Lung (tissue), 12 donors: ENCODE data around the gene MARS1. TPM values are rescaled to one million over a fixed set of nuclear protein-coding genes. Genes with fewer than 3 reads are reported as not detected.

Source experiments
- ATAC-seq: fragments of 200-7000 bp; cut with Tn5 transposase; one replicate; pipeline ENCODE4 v1.9.1; 2020; ENCODE audit warnings: moderate number of reproducible peaks; ENCODE audit not compliant: insufficient read depth, low FRiP score
- DNase-seq, 3 donors: peaks; one replicate each; pipeline ENCODE4 v3.0.0-alpha.2; 2013 to 2017
- H3K27ac ChIP-seq, 2 donors: one replicate each; pipeline ENCODE4 v1.5.1; 2013; ENCODE audit warnings: mild to moderate bottlenecking in 2 of 2, moderate library complexity in 2 of 2, control low read depth in 1 of 2, inconsistent platforms in 1 of 2, low read depth in 1 of 2, low read length in 1 of 2
- H3K27me3 ChIP-seq, 3 donors: one replicate each; pipeline ENCODE4 v1.5.1; 2013; ENCODE audit warnings: low read length in 2 of 3; ENCODE audit not compliant: control insufficient read depth in 3 of 3, insufficient read depth in 3 of 3
- H3K36me3 ChIP-seq, 4 donors: one replicate each; pipeline ENCODE4 v1.5.1; 2013; ENCODE audit warnings: low read length in 4 of 4, mild to moderate bottlenecking in 1 of 4, moderate library complexity in 1 of 4; ENCODE audit not compliant: control insufficient read depth in 4 of 4, insufficient read depth in 4 of 4
- H3K4me1 ChIP-seq, 5 donors: one replicate each; pipeline ENCODE4 v1.5.1; 2013; ENCODE audit warnings: low read length in 5 of 5, mild to moderate bottlenecking in 2 of 5, moderate library complexity in 1 of 5; ENCODE audit not compliant: control insufficient read depth in 5 of 5, insufficient read depth in 5 of 5
- H3K4me3 ChIP-seq: one replicate; pipeline ENCODE4 v1.5.1; 2013; ENCODE audit warnings: mild to moderate bottlenecking, control low read depth, moderate library complexity
- H3K9ac ChIP-seq, 2 donors: one replicate each; pipeline ENCODE4 v1.5.1; 2013; ENCODE audit warnings: low read length in 2 of 2, control low read depth in 1 of 2; ENCODE audit not compliant: insufficient read depth in 1 of 2
- H3K9me3 ChIP-seq, 4 donors: one replicate each; pipeline ENCODE4 v1.5.1; 2013; ENCODE audit warnings: low read length in 3 of 4, mild to moderate bottlenecking in 1 of 4, moderate library complexity in 1 of 4; ENCODE audit not compliant: control insufficient read depth in 4 of 4, insufficient read depth in 3 of 4
- CTCF ChIP-seq: IDR thresholded peaks from 2 replicates; pipeline ENCODE4 v1.5.1; 2012; ENCODE audit warnings: mild to moderate bottlenecking; ENCODE audit errors: control extremely low read depth, extremely low read depth
- WGBS, 2 donors: extraction: QIAGEN DNeasy Blood & Tissue Kit; methylation state at CpG; one replicate each; pipeline ENCODE4 v1.1.7; 2013; 5-methylcytosine and 5-hydroxymethylcytosine counted together
- polyA plus RNA-seq, 2 donors: library from polyadenylated mRNA; stranded (reverse); fragments of 200-250 nt; gene quantifications; one replicate each; pipeline ENCODE4 v1.2.1, GENCODE V29; 2013
- total RNA-seq, 2 donors: library from RNA; depleted of rRNA in 1 of 2; stranded (reverse); fragments of >200 nt in 1 of 2; gene quantifications; one replicate each; pipeline ENCODE4 v1.2.1, GENCODE V29; 2014 to 2021
- donor health status: control.
- donor health status: control.
- donor health status: Bipolar disorder and iron deficiency.
- donor health status: healthy.
- donor health status: DM: yes; HTN: yes; CAD: no.

The MARS1 gene
- total and polyA plus RNA-seq, 4 donors: 55.9 to 213 (median 125) TPM

DNA sequence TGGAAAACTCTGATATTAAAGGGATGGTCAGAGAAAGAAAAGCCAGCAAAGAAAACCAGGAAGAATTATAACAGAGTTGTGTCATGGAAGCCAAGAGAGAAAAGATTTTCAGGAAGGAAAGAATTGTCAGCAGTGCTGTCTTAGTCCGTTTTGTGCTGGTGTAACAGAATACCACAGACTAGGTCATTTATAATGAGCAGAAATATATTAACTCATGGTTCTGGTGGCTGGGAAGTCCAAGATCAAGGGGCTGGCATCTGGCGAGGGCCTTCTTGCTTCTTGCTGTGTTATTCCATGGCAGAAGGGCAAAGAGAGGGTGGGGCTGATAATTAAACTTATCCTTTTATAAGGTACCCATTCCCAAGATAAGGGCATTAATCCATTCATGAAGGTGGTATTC lies 39.2 kb upstream of the MARS1 start:
- no peak for TF ChIP-seq CTCF
- no peak for ATAC-seq
- H3K9ac ChIP-seq: no peak overlapping the region

GRCh38 chr12:57449375-57449774 lies 38.5 kb upstream of the MARS1 start:
- Histone ChIP-seq H3K4me1 (no peaks in the 10 kb centered on the region), H3K27ac (no peak overlapping the region), H3K4me3 (no peak overlapping the region), H3K9me3 (no peaks in the 10 kb centered on the region), H3K27me3 (no peaks in the 10 kb centered on the region), H3K36me3 (no peaks in the 10 kb centered on the region), H3K9ac (no peak overlapping the region)
- 95 to 97% methylated on average over 7 of the region's 7 CpGs for WGBS, 2 donors
- no peak for DNase-seq
- TF ChIP-seq CTCF: no peak
- no peak for ATAC-seq

More for the DNA sequence above, 39.2 kb upstream of the MARS1 start:
- no peak overlapping the region for H3K27ac ChIP-seq
- H3K4me3 ChIP-seq: no peak overlapping the region
- DNase-seq: no peak
- no peaks in the 10 kb centered on the region for H3K9me3 ChIP-seq
- no peaks in the 10 kb centered on the region for H3K27me3 ChIP-seq
- WGBS, 2 donors: 73 to 82% methylated on average over 2 of the region's 2 CpGs
- no peaks in the 10 kb centered on the region for H3K4me1 ChIP-seq
- no peaks in the 10 kb centered on the region for H3K36me3 ChIP-seq

DNA sequence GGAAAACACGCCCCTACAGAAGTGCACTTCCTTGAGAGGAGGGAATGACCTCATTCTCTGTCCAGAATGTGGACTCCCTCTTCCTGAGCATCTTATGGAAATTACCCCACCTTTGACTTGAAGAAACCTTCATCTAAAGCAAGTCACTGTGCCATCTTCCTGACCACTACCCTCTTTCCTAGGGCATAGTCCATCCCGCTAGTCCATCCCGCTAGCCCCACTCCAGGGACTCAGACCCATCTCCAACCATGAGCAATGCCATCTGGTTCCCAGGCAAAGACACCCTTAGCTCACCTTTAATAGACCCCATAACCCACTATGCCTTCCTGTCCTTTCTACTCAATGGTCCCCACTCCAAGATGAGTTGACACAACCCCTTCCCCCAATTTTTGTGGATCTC lies 37.8 kb upstream of the MARS1 start:
- Histone ChIP-seq H3K27ac (no peak overlapping the region), H3K9me3 (no peaks in the 10 kb centered on the region), H3K27me3 (no peaks in the 10 kb centered on the region), H3K4me1 (no peaks in the 10 kb centered on the region), H3K36me3 (no peaks in the 10 kb centered on the region), H3K4me3 (no peak overlapping the region), H3K9ac (no peak overlapping the region)
- WGBS, 2 donors: 78 to 97% methylated on average over 3 of the region's 3 CpGs
- ATAC-seq (no peak), DNase-seq (no peak)
- TF ChIP-seq CTCF: no peak

GRCh38 chr12:57451233-57451778 lies 36.6 kb upstream of the MARS1 start:
- peak overlapping the region in 1 of 2 donors; percentile 27 for H3K27ac ChIP-seq
- TF ChIP-seq CTCF: no peak

More at GRCh38 chr12:57451233-57451778, 36.6 kb upstream of the MARS1 start:
- no peak for DNase-seq
- no peak overlapping the region for H3K4me3 ChIP-seq
- no peaks in the 10 kb centered on the region for H3K36me3 ChIP-seq
- no peak for ATAC-seq
- no peaks in the 10 kb centered on the region for H3K4me1 ChIP-seq
- 77 to 83% methylated on average over 6 of the region's 6 CpGs for WGBS, 2 donors
- H3K9ac ChIP-seq: no peak overlapping the region
- H3K9me3 ChIP-seq: no peaks in the 10 kb centered on the region
- no peaks in the 10 kb centered on the region for H3K27me3 ChIP-seq
